HepG2 (cell line): ENCODE measurements around the gene GYS1. TPM values are rescaled to one million over a fixed set of nuclear protein-coding genes. Genes with fewer than 3 reads are reported as not detected.

ENCODE experiments used
- EHMT2 ChIP-seq: fragments of 200-600 bp; sonication (generic); IDR thresholded peaks from 2 replicates; pipeline ENCODE4 v1.7.0; 2017; ENCODE audit warnings: antibody characterized with exemption, low read depth, low read length, borderline replicate concordance
- GABPA ChIP-seq, 2 experiments: IDR thresholded peaks; 2 replicates each; pipeline ENCODE4 v1.6.1; 2011 to 2016; ENCODE audit warnings: low read depth in 2 of 2, low read length in 1 of 2, missing biosample characterization in 1 of 2, missing genetic modification characterization in 1 of 2
- HNRNPK ChIP-seq: fragments of 200-400 bp; formaldehyde crosslinking; IDR thresholded peaks from 2 replicates; pipeline ENCODE4 v1.6.1; 2018; ENCODE audit warnings: low read length, low read depth, moderate library complexity, mild to moderate bottlenecking; ENCODE audit not compliant: poor library complexity, severe bottlenecking
- HNRNPLL ChIP-seq: fragments of 200-400 bp; formaldehyde crosslinking; IDR thresholded peaks from 2 replicates; pipeline ENCODE4 v1.6.1; 2017; ENCODE audit warnings: mild to moderate bottlenecking, low read depth, low read length; ENCODE audit not compliant: poor library complexity, severe bottlenecking
- KDM5A ChIP-seq: fragments of 200-600 bp; sonication (generic); IDR thresholded peaks from 2 replicates; pipeline ENCODE4 v1.7.0; 2018; ENCODE audit warnings: antibody characterized with exemption, mild to moderate bottlenecking, low read length, borderline replicate concordance
- RAD21 ChIP-seq: fragments of 450-650 bp; formaldehyde crosslinking; IDR thresholded peaks from 2 replicates; pipeline ENCODE4 v1.5.0; 2020; ENCODE audit warnings: mild to moderate bottlenecking
- SAP130 ChIP-seq: IDR thresholded peaks from 2 replicates; pipeline ENCODE4 v1.6.1; 2016; ENCODE audit warnings: low read depth
- SSRP1 ChIP-seq: IDR thresholded peaks from 2 replicates; pipeline ENCODE4 v1.6.1; 2016; ENCODE audit warnings: control low read depth
- ZBTB33 ChIP-seq: sonication (generic); formaldehyde crosslinking; IDR thresholded peaks from 2 replicates; pipeline ENCODE4 v1.4.0; 2020; ENCODE audit warnings: missing genetic modification reagents
- ZNF256 ChIP-seq: sonication (generic); formaldehyde crosslinking; conservative IDR thresholded peaks from 2 replicates; pipeline ENCODE4 v1.4.0; 2020; ENCODE audit warnings: missing genetic modification reagents
- ZNF451 ChIP-seq: sonication (generic); formaldehyde crosslinking; IDR thresholded peaks from 2 replicates; pipeline ENCODE4 v1.5.0; 2020; ENCODE audit warnings: mild to moderate bottlenecking, missing genetic modification reagents
- ZNF501 ChIP-seq: sonication (generic); formaldehyde crosslinking; IDR thresholded peaks from 2 replicates; pipeline ENCODE4 v1.5.1; 2020; ENCODE audit warnings: mild to moderate bottlenecking, moderate library complexity, missing genetic modification reagents
- polyA plus RNA-seq, 8 experiments: library from polyadenylated mRNA; depleted of rRNA in 3 of 8; stranded (reverse) in 7 of 8; unstranded in 1 of 8; fragments of >200 nt; fragmentation: Illumina TruSeq in 4 of 8; extraction: Trizol in 4 of 8; gene quantifications; 2 replicates each; pipeline versions ENCODE4 v1.2.1 to v1.2.3, GENCODE V29; 2011 to 2016; ENCODE audit warnings: low read depth in 4 of 8, missing spikeins in 1 of 8, mixed read lengths in 1 of 8; ENCODE audit not compliant: insufficient read depth in 1 of 8
- total RNA-seq, 5 experiments: library from RNA; depleted of rRNA; stranded (reverse); fragments of >200 nt; fragmentation: Illumina TruSeq; extraction: Trizol; gene quantifications; 2 replicates each; pipeline ENCODE4 v1.2.3, GENCODE V29; 2016; ENCODE audit warnings: low read depth in 1 of 5
- TF ChIP-seq, protein P1 (sequence below): sonication (generic); formaldehyde crosslinking; IDR thresholded peaks from 2 replicates; pipeline ENCODE4 v1.9.0; 2022; ENCODE audit warnings: missing genetic modification reagents, mild to moderate bottlenecking, borderline replicate concordance
- TF ChIP-seq, protein P2 (sequence below): sonication (generic); formaldehyde crosslinking; IDR thresholded peaks from 2 replicates; pipeline ENCODE4 v1.5.1; 2020; ENCODE audit warnings: mild to moderate bottlenecking, missing genetic modification reagents, moderate library complexity
- TF ChIP-seq, protein P3 (sequence below): sonication (generic); formaldehyde crosslinking; IDR thresholded peaks from 2 replicates; pipeline ENCODE4 v1.9.0; 2021; ENCODE audit warnings: mild to moderate bottlenecking, missing genetic modification reagents

The GYS1 gene
- total and polyA plus RNA-seq, 2 of the 13 experiments (the other 11 are each of a cell fraction or from before 2014, with no cell fraction given): 18.4 to 42.1 TPM

GRCh38 chr19:48934837-48935236 is 58.3 kb downstream of the GYS1 start (continued):
- TF ChIP-seq ZBTB33 (CRISPR knock-in tag) (peak; percentile 96), ZNF501 (CRISPR knock-in tag) (0 out of 2 replicates have a peak, but pooled peaks have one; percentile 40), ZNF451 (CRISPR knock-in tag) (no peak), HNRNPK (peak; percentile 16), GABPA (IDR thresholded peaks at IDR 0.05; ENCODE audit: low read depth, low read length) (no peak), GABPA (CRISPR knock-in tag; IDR thresholded peaks at IDR 0.05; ENCODE audit: low read depth) (no peak), ZNF256 (CRISPR knock-in tag) (no peak), SAP130 (peak; percentile 35; the same call in 1 of the 2 replicates), SSRP1 (no peak), HNRNPLL (peak; percentile 21), RAD21 (CRISPR knock-in tag) (peak; percentile 78), EHMT2 (no peak), KDM5A (no peak)
- TF ChIP-seq, protein P1, sequence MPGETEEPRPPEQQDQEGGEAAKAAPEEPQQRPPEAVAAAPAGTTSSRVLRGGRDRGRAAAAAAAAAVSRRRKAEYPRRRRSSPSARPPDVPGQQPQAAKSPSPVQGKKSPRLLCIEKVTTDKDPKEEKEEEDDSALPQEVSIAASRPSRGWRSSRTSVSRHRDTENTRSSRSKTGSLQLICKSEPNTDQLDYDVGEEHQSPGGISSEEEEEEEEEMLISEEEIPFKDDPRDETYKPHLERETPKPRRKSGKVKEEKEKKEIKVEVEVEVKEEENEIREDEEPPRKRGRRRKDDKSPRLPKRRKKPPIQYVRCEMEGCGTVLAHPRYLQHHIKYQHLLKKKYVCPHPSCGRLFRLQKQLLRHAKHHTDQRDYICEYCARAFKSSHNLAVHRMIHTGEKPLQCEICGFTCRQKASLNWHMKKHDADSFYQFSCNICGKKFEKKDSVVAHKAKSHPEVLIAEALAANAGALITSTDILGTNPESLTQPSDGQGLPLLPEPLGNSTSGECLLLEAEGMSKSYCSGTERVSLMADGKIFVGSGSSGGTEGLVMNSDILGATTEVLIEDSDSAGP (CRISPR knock-in tag): peak; percentile 33; the same call in 1 of the 2 replicates
- TF ChIP-seq, protein P2, sequence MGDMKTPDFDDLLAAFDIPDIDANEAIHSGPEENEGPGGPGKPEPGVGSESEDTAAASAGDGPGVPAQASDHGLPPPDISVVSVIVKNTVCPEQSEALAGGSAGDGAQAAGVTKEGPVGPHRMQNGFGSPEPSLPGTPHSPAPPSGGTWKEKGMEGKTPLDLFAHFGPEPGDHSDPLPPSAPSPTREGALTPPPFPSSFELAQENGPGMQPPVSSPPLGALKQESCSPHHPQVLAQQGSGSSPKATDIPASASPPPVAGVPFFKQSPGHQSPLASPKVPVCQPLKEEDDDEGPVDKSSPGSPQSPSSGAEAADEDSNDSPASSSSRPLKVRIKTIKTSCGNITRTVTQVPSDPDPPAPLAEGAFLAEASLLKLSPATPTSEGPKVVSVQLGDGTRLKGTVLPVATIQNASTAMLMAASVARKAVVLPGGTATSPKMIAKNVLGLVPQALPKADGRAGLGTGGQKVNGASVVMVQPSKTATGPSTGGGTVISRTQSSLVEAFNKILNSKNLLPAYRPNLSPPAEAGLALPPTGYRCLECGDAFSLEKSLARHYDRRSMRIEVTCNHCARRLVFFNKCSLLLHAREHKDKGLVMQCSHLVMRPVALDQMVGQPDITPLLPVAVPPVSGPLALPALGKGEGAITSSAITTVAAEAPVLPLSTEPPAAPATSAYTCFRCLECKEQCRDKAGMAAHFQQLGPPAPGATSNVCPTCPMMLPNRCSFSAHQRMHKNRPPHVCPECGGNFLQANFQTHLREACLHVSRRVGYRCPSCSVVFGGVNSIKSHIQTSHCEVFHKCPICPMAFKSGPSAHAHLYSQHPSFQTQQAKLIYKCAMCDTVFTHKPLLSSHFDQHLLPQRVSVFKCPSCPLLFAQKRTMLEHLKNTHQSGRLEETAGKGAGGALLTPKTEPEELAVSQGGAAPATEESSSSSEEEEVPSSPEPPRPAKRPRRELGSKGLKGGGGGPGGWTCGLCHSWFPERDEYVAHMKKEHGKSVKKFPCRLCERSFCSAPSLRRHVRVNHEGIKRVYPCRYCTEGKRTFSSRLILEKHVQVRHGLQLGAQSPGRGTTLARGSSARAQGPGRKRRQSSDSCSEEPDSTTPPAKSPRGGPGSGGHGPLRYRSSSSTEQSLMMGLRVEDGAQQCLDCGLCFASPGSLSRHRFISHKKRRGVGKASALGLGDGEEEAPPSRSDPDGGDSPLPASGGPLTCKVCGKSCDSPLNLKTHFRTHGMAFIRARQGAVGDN (CRISPR knock-in tag): peak; percentile 62
- TF ChIP-seq, protein P3, sequence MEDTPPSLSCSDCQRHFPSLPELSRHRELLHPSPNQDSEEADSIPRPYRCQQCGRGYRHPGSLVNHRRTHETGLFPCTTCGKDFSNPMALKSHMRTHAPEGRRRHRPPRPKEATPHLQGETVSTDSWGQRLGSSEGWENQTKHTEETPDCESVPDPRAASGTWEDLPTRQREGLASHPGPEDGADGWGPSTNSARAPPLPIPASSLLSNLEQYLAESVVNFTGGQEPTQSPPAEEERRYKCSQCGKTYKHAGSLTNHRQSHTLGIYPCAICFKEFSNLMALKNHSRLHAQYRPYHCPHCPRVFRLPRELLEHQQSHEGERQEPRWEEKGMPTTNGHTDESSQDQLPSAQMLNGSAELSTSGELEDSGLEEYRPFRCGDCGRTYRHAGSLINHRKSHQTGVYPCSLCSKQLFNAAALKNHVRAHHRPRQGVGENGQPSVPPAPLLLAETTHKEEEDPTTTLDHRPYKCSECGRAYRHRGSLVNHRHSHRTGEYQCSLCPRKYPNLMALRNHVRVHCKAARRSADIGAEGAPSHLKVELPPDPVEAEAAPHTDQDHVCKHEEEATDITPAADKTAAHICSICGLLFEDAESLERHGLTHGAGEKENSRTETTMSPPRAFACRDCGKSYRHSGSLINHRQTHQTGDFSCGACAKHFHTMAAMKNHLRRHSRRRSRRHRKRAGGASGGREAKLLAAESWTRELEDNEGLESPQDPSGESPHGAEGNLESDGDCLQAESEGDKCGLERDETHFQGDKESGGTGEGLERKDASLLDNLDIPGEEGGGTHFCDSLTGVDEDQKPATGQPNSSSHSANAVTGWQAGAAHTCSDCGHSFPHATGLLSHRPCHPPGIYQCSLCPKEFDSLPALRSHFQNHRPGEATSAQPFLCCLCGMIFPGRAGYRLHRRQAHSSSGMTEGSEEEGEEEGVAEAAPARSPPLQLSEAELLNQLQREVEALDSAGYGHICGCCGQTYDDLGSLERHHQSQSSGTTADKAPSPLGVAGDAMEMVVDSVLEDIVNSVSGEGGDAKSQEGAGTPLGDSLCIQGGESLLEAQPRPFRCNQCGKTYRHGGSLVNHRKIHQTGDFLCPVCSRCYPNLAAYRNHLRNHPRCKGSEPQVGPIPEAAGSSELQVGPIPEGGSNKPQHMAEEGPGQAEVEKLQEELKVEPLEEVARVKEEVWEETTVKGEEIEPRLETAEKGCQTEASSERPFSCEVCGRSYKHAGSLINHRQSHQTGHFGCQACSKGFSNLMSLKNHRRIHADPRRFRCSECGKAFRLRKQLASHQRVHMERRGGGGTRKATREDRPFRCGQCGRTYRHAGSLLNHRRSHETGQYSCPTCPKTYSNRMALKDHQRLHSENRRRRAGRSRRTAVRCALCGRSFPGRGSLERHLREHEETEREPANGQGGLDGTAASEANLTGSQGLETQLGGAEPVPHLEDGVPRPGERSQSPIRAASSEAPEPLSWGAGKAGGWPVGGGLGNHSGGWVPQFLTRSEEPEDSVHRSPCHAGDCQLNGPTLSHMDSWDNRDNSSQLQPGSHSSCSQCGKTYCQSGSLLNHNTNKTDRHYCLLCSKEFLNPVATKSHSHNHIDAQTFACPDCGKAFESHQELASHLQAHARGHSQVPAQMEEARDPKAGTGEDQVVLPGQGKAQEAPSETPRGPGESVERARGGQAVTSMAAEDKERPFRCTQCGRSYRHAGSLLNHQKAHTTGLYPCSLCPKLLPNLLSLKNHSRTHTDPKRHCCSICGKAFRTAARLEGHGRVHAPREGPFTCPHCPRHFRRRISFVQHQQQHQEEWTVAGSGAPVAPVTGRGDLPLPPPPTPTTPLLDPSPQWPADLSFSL (CRISPR knock-in tag): no peak
